ENCODE data around the gene MMS19. TPM values are rescaled to one million over a fixed set of nuclear protein-coding genes. Genes with fewer than 3 reads are reported as not detected.

The MMS19 gene
- total RNA-seq, 4 donors from 2014 or later = 56.1 to 70.0 (median 65.0) TPM

- no peak for ATAC-seq
- intact Hi-C loops (cut with DNase I; ENCODE audit: low total_unique reads) (no loop called here), in situ Hi-C loops (cut with MboI; ENCODE audit: low sequenced_read_pairs in 4 of 4) (loop anchor here in 3 of 4 donors (10.0 kb wide), 2 partner anchors 87 to 147 kb away; no protein-coding TSS in a partner anchor)
These were observed 30.1 kb downstream of the MMS19 start for GRCh38 chr10:97468162-97468561.

GRCh38 chr10:97466755-97467154 lies 31.5 kb downstream of the MMS19 start:
- Histone ChIP-seq H3K27ac (peak overlapping the region in 1 of 4 donors; percentile 24), H3K4me1 (peaks cover 5 to 8% of the 10 kb centered on the region in 2 donors), H3K36me3 (peaks cover 5 to 99% of the 10 kb centered on the region in 2 donors), H3K27me3 (no peaks in the 10 kb centered on the region), H3K4me3 (no peak overlapping the region), H3K9me3 (no peaks in the 10 kb centered on the region)
- no peak for ATAC-seq
- intact Hi-C loops (cut with DNase I; ENCODE audit: low total_unique reads) (no loop called here), in situ Hi-C loops (cut with MboI; ENCODE audit: low sequenced_read_pairs in 4 of 4) (loop anchor here in 3 of 4 donors (10.0 kb wide), 2 partner anchors 88 to 148 kb away; no protein-coding TSS in a partner anchor)
- TF ChIP-seq CTCF (IDR thresholded peaks at IDR 0.05 in 4 of 5, conservative IDR thresholded peaks at IDR 0.05 in 1 of 5) (no peak), POLR2A (IDR thresholded peaks at IDR 0.05) (no peak)
- DNase-seq = no peak

More at GRCh38 chr10:97468162-97468561, 30.1 kb downstream of the MMS19 start:
- H3K4me3 ChIP-seq = no peak overlapping the region
- DNase-seq = no peak
- H3K9me3 ChIP-seq = no peaks in the 10 kb centered on the region
- no peaks in the 10 kb centered on the region for H3K27me3 ChIP-seq
- no peak for TF ChIP-seq POLR2A (IDR thresholded peaks at IDR 0.05)
- no peak for TF ChIP-seq CTCF (IDR thresholded peaks at IDR 0.05 in 4 of 5, conservative IDR thresholded peaks at IDR 0.05 in 1 of 5)
- H3K36me3 ChIP-seq = peaks cover 5 to 98% of the 10 kb centered on the region in 2 donors
- H3K4me1 ChIP-seq = peaks cover 5 to 8% of the 10 kb centered on the region in 2 donors
- no peak overlapping the region for H3K27ac ChIP-seq

- intact Hi-C loops (cut with DNase I; ENCODE audit: low total_unique reads) (no loop called here), in situ Hi-C loops (cut with MboI; ENCODE audit: low sequenced_read_pairs in 4 of 4) (loop anchor here in 3 of 4 donors (10.0 kb wide), 2 partner anchors 89 to 149 kb away; no protein-coding TSS in a partner anchor)
- DNase-seq (no peak), ATAC-seq (peak in 1 of 2 donors; percentile 11)
- Histone ChIP-seq H3K36me3 (peaks cover 5 to 99% of the 10 kb centered on the region in 2 donors), H3K4me1 (peaks cover 5 to 8% of the 10 kb centered on the region in 2 donors), H3K27me3 (no peaks in the 10 kb centered on the region), H3K4me3 (no peak overlapping the region), H3K9me3 (no peaks in the 10 kb centered on the region), H3K27ac (peak overlapping the region in 1 of 4 donors; percentile 58)
- TF ChIP-seq CTCF (IDR thresholded peaks at IDR 0.05 in 4 of 5, conservative IDR thresholded peaks at IDR 0.05 in 1 of 5) = no peak
- TF ChIP-seq POLR2A (IDR thresholded peaks at IDR 0.05) = no peak
These were observed 32.2 kb downstream of the MMS19 start for GRCh38 chr10:97465982-97466381.

GRCh38 chr10:97464226-97464625 lies 34.0 kb downstream of the MMS19 start:
- no peak for ATAC-seq
- intact Hi-C loops (cut with DNase I; ENCODE audit: low total_unique reads) = loop anchor here (5.0 kb wide), 1 partner anchor 38 kb away; no protein-coding TSS in a partner anchor
- Histone ChIP-seq H3K36me3 (peaks cover 3 to 99% of the 10 kb centered on the region in 2 donors), H3K27ac (peak overlapping the region; percentile 54 to 64 (median 59)), H3K9me3 (no peaks in the 10 kb centered on the region), H3K27me3 (no peaks in the 10 kb centered on the region), H3K4me1 (peaks cover 5 to 8% of the 10 kb centered on the region in 2 donors), H3K4me3 (no peak overlapping the region)
- TF ChIP-seq POLR2A (IDR thresholded peaks at IDR 0.05) (no peak), CTCF (IDR thresholded peaks at IDR 0.05 in 4 of 5, conservative IDR thresholded peaks at IDR 0.05 in 1 of 5) (no peak)
- in situ Hi-C loops (cut with MboI; ENCODE audit: low sequenced_read_pairs in 4 of 4) = loop anchor here in 3 of 4 donors (5.0 to 10.0 kb wide), 3 partner anchors 88 to 151 kb away; no protein-coding TSS in a partner anchor
- no peak for DNase-seq
